ENCODE results near the gene SLC9A9. TPM values are rescaled to one million over a fixed set of nuclear protein-coding genes. Genes with fewer than 3 reads are reported as not detected.

Gene SLC9A9
- polyA plus RNA-seq, 1 experiment: 13.4 TPM

- no peak overlapping the region for H3K27ac ChIP-seq (ENCODE audit: low read depth, low read length)
- H3K9me3 ChIP-seq (ENCODE audit: control insufficient read depth, insufficient read depth, low read length): no peaks in the 10 kb centered on the region
- no peak overlapping the region; the same call in 1 of the 2 replicates for H3K4me3 ChIP-seq (ENCODE audit: low read depth, low read length)
- POLR2A ChIA-PET: interaction anchor here (1.5 kb wide), 1 partner anchor 122 kb away, joined by 12 read pairs; the partner anchor contains the start of gene DIPK2A
- CTCF ChIA-PET: interaction anchor here (1.3 to 1.6 kb wide), 2 partner anchors 75 to 121 kb away, joined by 3 to 7 read pairs; partner anchors contain the start of gene DIPK2A
- peak; percentile 73 for DNase-seq (ENCODE audit: low read depth, low spot score)
- H3K27me3 ChIP-seq (ENCODE audit: control insufficient read depth, insufficient read depth, low read length): no peaks in the 10 kb centered on the region
- TF ChIP-seq CTCF (IDR thresholded peaks at IDR 0.05; ENCODE audit: low read depth, low read length): no peak
Measured at GRCh38 chr3:143849854-143850549, 1.7 kb upstream of the SLC9A9 start.

GRCh38 chr3:143848704-143849103 is 436 bp upstream of the SLC9A9 start:
- ChIA-PET CTCF (interaction anchor here (1.1 to 1.3 kb wide), 2 partner anchors 34 to 123 kb away, joined by 3 read pairs; partner anchors contain the start of gene DIPK2A), POLR2A (interaction anchor here (1.5 kb wide), 1 partner anchor 123 kb away, joined by 12 read pairs; the partner anchor contains the start of gene DIPK2A)
- TF ChIP-seq CTCF (IDR thresholded peaks at IDR 0.05; ENCODE audit: low read depth, low read length): no peak
- no peaks in the 10 kb centered on the region for H3K27me3 ChIP-seq (ENCODE audit: control insufficient read depth, insufficient read depth, low read length)
- no peak overlapping the region for H3K4me3 ChIP-seq (ENCODE audit: low read depth, low read length)
- H3K9me3 ChIP-seq (ENCODE audit: control insufficient read depth, insufficient read depth, low read length): no peaks in the 10 kb centered on the region
- no peak for DNase-seq (ENCODE audit: low read depth, low spot score)
- H3K27ac ChIP-seq (ENCODE audit: low read depth, low read length): no peak overlapping the region

GRCh38 chr3:143843587-143843986 is 4.7 kb downstream of the SLC9A9 start:
- TF ChIP-seq CTCF (IDR thresholded peaks at IDR 0.05; ENCODE audit: low read depth, low read length): no peak
- Histone ChIP-seq H3K27me3 (ENCODE audit: control insufficient read depth, insufficient read depth, low read length) (no peaks in the 10 kb centered on the region), H3K9me3 (ENCODE audit: control insufficient read depth, insufficient read depth, low read length) (no peaks in the 10 kb centered on the region), H3K4me3 (ENCODE audit: low read depth, low read length) (no peak overlapping the region), H3K27ac (ENCODE audit: low read depth, low read length) (no peak overlapping the region)
- CTCF ChIA-PET: no interaction called here
- no peak for DNase-seq (ENCODE audit: low read depth, low spot score)
- POLR2A ChIA-PET: no interaction called here

GRCh38 chr3:143840636-143841035 is 7.6 kb downstream of the SLC9A9 start:
- Histone ChIP-seq H3K9me3 (ENCODE audit: control insufficient read depth, insufficient read depth, low read length) (no peaks in the 10 kb centered on the region), H3K27ac (ENCODE audit: low read depth, low read length) (no peak overlapping the region), H3K27me3 (ENCODE audit: control insufficient read depth, insufficient read depth, low read length) (no peaks in the 10 kb centered on the region), H3K4me3 (ENCODE audit: low read depth, low read length) (no peak overlapping the region)
- CTCF ChIA-PET: no interaction called here
- no peak for TF ChIP-seq CTCF (IDR thresholded peaks at IDR 0.05; ENCODE audit: low read depth, low read length)
- POLR2A ChIA-PET: no interaction called here
- no peak for DNase-seq (ENCODE audit: low read depth, low spot score)

GRCh38 chr3:143839980-143840379 is 8.3 kb downstream of the SLC9A9 start:
- CTCF ChIA-PET: no interaction called here

More at GRCh38 chr3:143839980-143840379, 8.3 kb downstream of the SLC9A9 start:
- no peak overlapping the region for H3K4me3 ChIP-seq (ENCODE audit: low read depth, low read length)
- no peak overlapping the region for H3K27ac ChIP-seq (ENCODE audit: low read depth, low read length)
- DNase-seq (ENCODE audit: low read depth, low spot score): no peak
- H3K9me3 ChIP-seq (ENCODE audit: control insufficient read depth, insufficient read depth, low read length): no peaks in the 10 kb centered on the region
- TF ChIP-seq CTCF (IDR thresholded peaks at IDR 0.05; ENCODE audit: low read depth, low read length): no peak
- POLR2A ChIA-PET: no interaction called here
- no peaks in the 10 kb centered on the region for H3K27me3 ChIP-seq (ENCODE audit: control insufficient read depth, insufficient read depth, low read length)

Data from AG04450 (cell line).